HepG2 (cell line): ENCODE measurements around the gene PLXNB2. TPM values are rescaled to one million over a fixed set of nuclear protein-coding genes. Genes with fewer than 3 reads are reported as not detected.

Experiments
- AKNA ChIP-seq: sonication (generic); formaldehyde crosslinking; IDR thresholded peaks from 2 replicates; pipeline ENCODE4 v1.4.0; 2020; ENCODE audit warnings: missing genetic modification reagents, borderline replicate concordance
- ARID5B ChIP-seq: IDR thresholded peaks from 2 replicates; pipeline ENCODE4 v1.4.0; 2020; ENCODE audit warnings: mild to moderate bottlenecking, missing genetic modification reagents
- DR1 ChIP-seq: sonication (generic); formaldehyde crosslinking; IDR thresholded peaks from 2 replicates; pipeline ENCODE4 v1.8.0; 2021; ENCODE audit warnings: mild to moderate bottlenecking, missing genetic modification reagents, inconsistent platforms
- GZF1 ChIP-seq: sonication (generic); formaldehyde crosslinking; IDR thresholded peaks from 2 replicates; pipeline ENCODE4 v1.5.1; 2020; ENCODE audit warnings: mild to moderate bottlenecking, missing genetic modification reagents
- HOXA3 ChIP-seq: sonication (generic); formaldehyde crosslinking; IDR thresholded peaks from 2 replicates; pipeline ENCODE4 v1.5.0; 2020; ENCODE audit warnings: missing genetic modification reagents
- IRX3 ChIP-seq: sonication (generic); formaldehyde crosslinking; IDR thresholded peaks from 2 replicates; pipeline ENCODE4 v1.8.1; 2023; ENCODE audit warnings: mild to moderate bottlenecking, low read depth, missing genetic modification reagents, borderline replicate concordance
- KAT8 ChIP-seq: IDR thresholded peaks from 2 replicates; pipeline ENCODE4 v1.6.1; 2016; ENCODE audit warnings: missing genetic modification reagents, missing compliant biosample characterization
- KDM6A ChIP-seq: IDR thresholded peaks from 2 replicates; pipeline ENCODE4 v1.6.1; 2016; ENCODE audit warnings: low read depth
- PTBP1 ChIP-seq: fragments of 200-400 bp; formaldehyde crosslinking; IDR thresholded peaks from 2 replicates; pipeline ENCODE4 v1.6.1; 2018; ENCODE audit warnings: low read length, low read depth; ENCODE audit not compliant: poor library complexity, severe bottlenecking
- TOPORS ChIP-seq: sonication (generic); formaldehyde crosslinking; IDR thresholded peaks from 2 replicates; pipeline ENCODE4 v1.8.0; 2023; ENCODE audit warnings: mild to moderate bottlenecking, missing genetic modification reagents
- TP53 ChIP-seq: sonication (generic); formaldehyde crosslinking; conservative IDR thresholded peaks from 2 replicates; pipeline ENCODE4 v1.4.0; 2020; ENCODE audit warnings: missing genetic modification reagents
- ZNF17 ChIP-seq: sonication (generic); formaldehyde crosslinking; IDR thresholded peaks from 2 replicates; pipeline ENCODE4 v1.5.0; 2020; ENCODE audit warnings: mild to moderate bottlenecking, missing genetic modification reagents
- ZNF276 ChIP-seq: sonication (generic); formaldehyde crosslinking; IDR thresholded peaks from 2 replicates; pipeline ENCODE4 v1.4.0; 2020; ENCODE audit warnings: mild to moderate bottlenecking, low read depth, missing genetic modification reagents
- ZNF317 ChIP-seq: sonication (generic); formaldehyde crosslinking; IDR thresholded peaks from 2 replicates; pipeline ENCODE4 v1.5.0; 2020; ENCODE audit warnings: mild to moderate bottlenecking, missing genetic modification reagents
- ZNF580 ChIP-seq: IDR thresholded peaks from 2 replicates; pipeline ENCODE4 v1.6.1; 2016; ENCODE audit warnings: low read depth, borderline replicate concordance
- ZNF616 ChIP-seq: sonication (generic); formaldehyde crosslinking; IDR thresholded peaks from 2 replicates; pipeline ENCODE4 v1.5.0; 2020; ENCODE audit warnings: low read depth, mild to moderate bottlenecking, missing genetic modification reagents
- ZNF713 ChIP-seq: sonication (generic); formaldehyde crosslinking; IDR thresholded peaks from 2 replicates; pipeline ENCODE4 v1.4.0; 2020; ENCODE audit warnings: mild to moderate bottlenecking, missing genetic modification reagents
- ZSCAN31 ChIP-seq: sonication (generic); formaldehyde crosslinking; IDR thresholded peaks from 2 replicates; pipeline ENCODE4 v1.5.0; 2020; ENCODE audit warnings: low read depth, mild to moderate bottlenecking, missing genetic modification reagents
- polyA plus RNA-seq, 8 experiments: library from polyadenylated mRNA; depleted of rRNA in 3 of 8; stranded (reverse) in 7 of 8; unstranded in 1 of 8; fragments of >200 nt; fragmentation: Illumina TruSeq in 4 of 8; extraction: Trizol in 4 of 8; gene quantifications; 2 replicates each; pipeline versions ENCODE4 v1.2.1 to v1.2.3, GENCODE V29; 2011 to 2016; ENCODE audit warnings: low read depth in 4 of 8, missing spikeins in 1 of 8, mixed read lengths in 1 of 8; ENCODE audit not compliant: insufficient read depth in 1 of 8
- total RNA-seq, 5 experiments: library from RNA; depleted of rRNA; stranded (reverse); fragments of >200 nt; fragmentation: Illumina TruSeq; extraction: Trizol; gene quantifications; 2 replicates each; pipeline ENCODE4 v1.2.3, GENCODE V29; 2016; ENCODE audit warnings: low read depth in 1 of 5

Gene PLXNB2
- total and polyA plus RNA-seq, 2 of the 13 experiments (the other 11 are each of a cell fraction or from before 2014, with no cell fraction given) = 32.6 to 68.9 TPM

GRCh38 chr22:50270666-50271394, 36.6 kb downstream of the PLXNB2 start (continued):
- TF ChIP-seq TOPORS (CRISPR knock-in tag) (no peak; the same call in 1 of the 2 replicates), PTBP1 (no peak), KDM6A (CRISPR knock-in tag) (no peak), ZSCAN31 (CRISPR knock-in tag) (no peak; the same call in 1 of the 2 replicates), DR1 (CRISPR knock-in tag) (peak; percentile 31; the same call in 1 of the 2 replicates), ZNF317 (peak; percentile 80; the same call in 1 of the 2 replicates), ZNF276 (no peak), ZNF616 (CRISPR knock-in tag) (peak; percentile 78; the same call in 1 of the 2 replicates), AKNA (0 out of 2 replicates have a peak, but pooled peaks have one; percentile 37), IRX3 (peak; percentile 80; the same call in 1 of the 2 replicates), ZNF17 (CRISPR knock-in tag) (no peak), KAT8 (CRISPR knock-in tag) (peak; percentile 42; the same call in 1 of the 2 replicates), HOXA3 (CRISPR knock-in tag) (peak; percentile 44; the same call in 1 of the 2 replicates), ARID5B (CRISPR knock-in tag) (peak; percentile 49; the same call in 1 of the 2 replicates), ZNF580 (peak; percentile 90; the same call in 1 of the 2 replicates), ZNF713 (0 out of 2 replicates have a peak, but pooled peaks have one; percentile 48), GZF1 (CRISPR knock-in tag) (peak; percentile 58; the same call in 1 of the 2 replicates), TP53 (CRISPR knock-in tag) (no peak)
